HG03095 (cell line): ENCODE data around the gene TMEM63C.
"Not testable (repeated sequence)": the region's sequence is repeated elsewhere in the genome, so short reads cannot be mapped to it uniquely, and the experiment has no call there.

ENCODE experiments used
- ATAC-seq: cut with Tn5 transposase; IDR thresholded peaks from one replicate; pipeline ENCODE4 v1.9.1; 2021; ENCODE audit warnings: moderate library complexity; ENCODE audit not compliant: unreplicated experiment

Gene TMEM63C

DNA sequence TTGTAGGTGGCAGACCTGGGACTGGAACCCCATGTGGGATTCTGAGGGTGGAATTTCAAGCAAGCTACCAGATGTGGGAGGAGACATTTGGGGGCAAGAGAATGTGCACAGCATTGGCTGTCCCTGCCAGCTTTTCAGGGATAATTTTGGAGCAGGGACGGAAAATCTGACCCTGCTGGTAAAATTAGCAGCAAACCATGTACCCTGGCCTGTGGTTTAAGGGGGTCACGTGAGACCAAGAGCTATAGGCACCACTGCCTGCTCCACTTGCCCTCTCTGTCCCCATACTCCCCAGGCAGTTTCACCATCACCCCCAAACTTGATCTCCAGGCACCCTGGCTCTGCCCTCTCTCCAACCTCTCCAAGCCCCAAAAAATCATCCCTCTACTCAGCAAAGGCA is 26.5 kb upstream of the TMEM63C start:
- no peak for ATAC-seq

DNA sequence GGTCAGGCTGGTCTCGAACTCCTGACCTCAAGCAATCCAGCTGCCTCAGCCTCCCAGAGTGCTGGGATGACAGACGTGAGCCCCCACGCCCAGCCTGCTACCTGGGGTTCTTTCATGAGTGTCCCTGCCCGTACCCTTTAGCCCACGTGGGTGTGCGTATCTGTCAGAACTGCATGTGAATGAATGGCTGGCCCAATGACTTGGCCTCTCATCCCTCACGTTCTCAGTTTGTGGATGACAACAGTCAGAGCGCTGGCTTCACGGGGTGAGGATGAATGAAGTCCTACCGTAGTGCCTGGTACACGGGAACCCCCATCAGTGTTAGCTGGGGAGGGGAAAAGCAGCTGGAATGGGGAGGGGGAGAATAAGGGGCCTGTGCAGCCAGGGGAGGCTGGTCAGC is 23.9 kb upstream of the TMEM63C start:
- no peak for ATAC-seq

DNA sequence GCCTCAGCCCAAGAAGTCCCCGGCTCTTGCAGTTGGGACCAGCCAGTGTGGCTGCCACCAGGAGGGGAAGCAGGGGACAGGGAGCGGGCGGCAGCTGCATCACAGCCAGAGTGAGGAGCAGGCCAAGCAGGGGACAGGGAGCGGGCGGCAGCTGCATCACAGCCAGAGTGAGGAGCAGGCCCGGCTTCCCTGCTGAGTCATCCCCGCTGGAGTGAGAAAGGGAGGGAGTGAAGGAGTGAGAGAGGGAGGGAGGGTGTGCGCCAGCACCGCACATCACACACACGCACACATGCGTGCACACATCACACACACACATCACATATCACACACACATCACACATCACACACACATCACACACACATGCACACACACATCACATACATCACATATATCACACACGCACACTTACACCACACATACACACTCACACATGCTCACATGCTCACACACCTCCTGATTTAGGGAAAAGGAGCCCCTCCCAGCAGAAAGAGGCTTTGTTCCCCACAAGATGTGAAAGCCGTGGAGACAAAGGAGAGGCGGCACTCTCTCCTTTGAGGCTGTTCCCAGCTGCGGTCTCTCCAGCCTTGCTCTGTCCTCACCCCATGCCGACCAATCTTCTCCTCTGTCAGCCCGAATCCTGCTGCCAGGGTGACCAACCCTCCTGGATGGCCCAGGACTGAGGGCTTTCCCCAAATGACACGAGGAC is 23.3 kb upstream of the TMEM63C start:
- no peak for ATAC-seq

DNA sequence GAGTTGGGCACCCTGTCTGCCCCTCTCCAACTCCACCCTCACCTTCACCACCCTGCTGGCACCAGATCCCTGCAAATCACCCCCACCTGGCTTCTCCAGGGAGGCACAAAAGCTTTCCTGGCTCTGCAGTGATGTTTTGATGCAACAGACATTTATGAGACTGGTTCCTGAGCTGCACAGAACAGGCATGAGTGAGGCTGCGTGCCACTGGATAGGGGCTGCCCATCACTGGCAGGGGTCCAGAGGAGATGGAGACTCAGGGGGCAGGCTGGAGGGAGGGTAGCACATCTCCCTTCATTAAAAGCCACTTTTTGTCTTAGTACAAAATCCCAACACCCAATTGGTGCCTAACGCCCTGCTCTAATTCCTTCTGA is 22.7 kb upstream of the TMEM63C start:
- no peak for ATAC-seq

DNA sequence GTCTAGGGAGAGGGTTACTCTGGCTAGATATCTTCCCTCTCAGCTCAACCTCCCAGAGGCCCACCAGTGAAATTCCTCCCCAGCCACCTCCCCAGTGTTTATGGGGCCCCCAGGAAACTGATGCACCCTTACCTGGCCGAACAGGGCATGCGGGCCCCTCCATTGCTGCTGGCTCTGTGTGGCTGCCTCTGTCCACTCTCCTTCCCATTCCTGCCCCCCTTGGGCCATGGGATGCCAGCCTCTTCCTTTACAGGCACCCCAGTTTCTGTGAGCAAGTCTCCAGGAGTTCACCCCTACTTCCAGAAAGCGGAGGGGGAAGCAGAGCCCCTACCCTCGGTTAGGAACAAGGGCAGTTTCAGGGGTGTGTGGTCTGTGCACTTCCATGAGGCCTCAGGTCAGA is 20.6 kb upstream of the TMEM63C start:
- no peak for ATAC-seq

DNA sequence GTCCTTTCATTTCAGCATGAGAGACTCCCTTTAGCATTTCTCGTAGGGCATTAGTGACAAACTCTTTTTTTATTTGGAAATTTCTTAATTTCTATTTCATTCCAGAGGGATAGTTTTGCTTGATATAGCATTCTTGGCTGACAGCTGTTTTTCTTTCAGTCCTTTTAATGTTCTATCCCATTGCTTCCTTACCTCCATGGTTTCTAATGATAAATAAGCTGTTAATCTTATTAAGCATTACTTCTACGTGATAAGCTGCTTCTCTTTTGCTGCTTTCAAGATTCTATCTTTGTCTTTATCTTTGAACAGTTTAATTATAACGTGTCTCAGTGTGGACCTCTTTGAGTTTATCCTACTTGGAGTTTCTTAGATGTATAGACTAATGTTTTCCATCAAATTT is 11.6 kb upstream of the TMEM63C start:
- no peak for ATAC-seq

DNA sequence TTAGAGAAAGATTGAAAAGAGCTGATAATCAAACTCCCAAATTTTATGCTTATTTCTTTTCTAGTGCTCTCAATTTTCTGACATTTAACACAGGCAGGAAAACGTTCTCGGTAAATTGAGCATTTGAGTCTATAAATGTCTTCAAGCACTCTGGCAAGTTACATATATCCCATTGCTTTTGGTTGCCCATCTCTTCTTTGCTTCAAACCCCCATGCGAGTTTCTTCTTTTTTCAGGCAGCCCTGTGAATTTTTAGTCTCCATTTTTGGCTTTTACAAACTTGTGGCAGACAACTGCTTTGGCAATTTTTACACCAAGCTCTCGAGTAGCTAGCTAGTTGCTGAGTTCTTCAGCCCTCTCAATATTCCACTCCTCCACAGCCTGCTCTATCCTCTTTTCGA is 8.7 kb upstream of the TMEM63C start:
- no peak for ATAC-seq

DNA sequence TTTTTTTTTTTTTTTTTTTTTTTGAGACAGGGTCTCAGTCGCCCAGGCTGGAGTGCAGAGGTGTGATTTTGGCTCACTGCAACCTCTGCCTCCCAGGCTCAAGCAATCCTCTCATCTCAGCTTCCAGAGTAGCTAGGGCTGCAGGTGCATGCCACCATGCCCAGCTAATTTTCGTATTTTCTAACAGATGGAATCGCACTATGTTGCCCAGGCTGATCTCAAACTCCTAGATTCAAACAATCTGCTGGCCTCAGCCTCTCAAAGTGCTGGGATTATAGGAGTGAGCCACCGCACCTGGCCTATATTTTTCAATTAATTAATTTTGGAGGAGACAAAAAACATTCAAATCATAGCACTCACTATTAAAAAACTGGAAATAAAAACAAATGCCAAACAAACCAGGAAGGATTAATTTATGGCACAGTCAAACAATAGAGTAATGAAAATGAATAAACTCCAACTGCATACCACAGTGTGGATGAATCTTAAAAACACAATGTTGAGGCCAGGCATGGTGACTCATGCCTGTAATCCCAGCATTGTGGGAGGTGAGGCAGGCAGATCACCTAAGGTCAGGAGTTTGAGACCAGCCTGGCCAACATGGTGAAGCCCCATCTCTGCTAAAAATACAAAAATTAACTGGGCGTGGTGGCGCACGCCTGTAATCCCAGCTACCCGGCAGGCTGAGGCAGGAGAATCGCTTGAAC is 7.5 kb upstream of the TMEM63C start:
- not testable (repeated sequence) for ATAC-seq

DNA sequence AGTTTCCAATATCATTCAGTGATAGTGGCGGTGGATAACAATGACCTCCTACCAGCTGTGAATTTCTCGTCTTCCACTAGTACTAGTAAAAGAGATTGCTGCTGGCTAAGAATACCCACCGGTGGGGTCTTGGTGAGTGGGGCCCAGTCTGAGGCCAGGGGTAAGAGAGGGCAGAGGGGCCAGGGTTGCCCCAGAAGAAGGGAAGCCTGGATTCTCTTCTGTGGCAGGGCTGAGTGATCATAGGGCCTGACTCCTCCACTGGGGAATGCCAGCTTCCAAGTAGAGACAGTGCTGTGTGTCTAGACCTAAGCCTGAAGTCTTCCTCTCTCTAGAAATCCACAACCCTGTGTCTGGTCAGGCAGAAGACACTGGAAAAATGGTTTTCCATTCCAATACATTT is 5.8 kb upstream of the TMEM63C start:
- no peak for ATAC-seq

DNA sequence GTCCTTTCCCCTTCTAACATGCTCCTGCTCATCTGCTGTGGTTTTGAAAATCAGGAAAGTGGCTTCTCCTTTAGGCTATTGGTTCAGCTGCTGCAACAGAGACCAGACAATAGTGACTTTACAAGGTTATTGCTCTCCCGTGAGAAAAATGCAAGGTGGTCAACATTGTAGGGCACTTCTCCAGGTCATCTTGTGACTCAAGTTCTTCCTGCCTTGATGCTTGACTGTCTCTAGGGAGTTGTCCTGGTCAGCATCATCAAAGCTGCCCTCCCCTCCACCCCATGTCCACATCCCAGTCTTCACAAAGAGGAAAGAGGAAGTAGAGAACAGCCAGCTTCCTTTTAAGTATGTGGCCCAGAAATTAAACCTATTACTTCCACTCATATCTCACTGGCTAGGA is 3.9 kb upstream of the TMEM63C start:
- ATAC-seq = no peak

DNA sequence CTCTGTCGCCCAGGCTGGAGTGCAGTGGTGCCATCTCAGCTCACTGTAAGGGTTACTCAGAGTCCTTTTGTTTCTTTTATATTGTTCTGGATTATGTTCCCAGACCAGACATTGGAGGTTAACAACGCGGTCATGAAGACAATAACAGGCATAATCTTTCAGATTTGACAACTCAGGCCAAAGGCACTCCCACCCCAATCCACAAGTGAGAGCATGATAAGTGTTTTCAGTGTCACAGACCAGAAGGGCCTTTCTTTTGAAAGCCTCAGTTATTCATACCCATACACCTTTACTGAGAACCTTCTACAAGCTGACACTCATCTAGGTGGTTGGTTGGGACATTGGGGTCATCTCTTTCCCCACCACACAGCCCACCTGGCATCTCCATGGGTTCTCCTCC is 2.9 kb upstream of the TMEM63C start:
- ATAC-seq = no peak

DNA sequence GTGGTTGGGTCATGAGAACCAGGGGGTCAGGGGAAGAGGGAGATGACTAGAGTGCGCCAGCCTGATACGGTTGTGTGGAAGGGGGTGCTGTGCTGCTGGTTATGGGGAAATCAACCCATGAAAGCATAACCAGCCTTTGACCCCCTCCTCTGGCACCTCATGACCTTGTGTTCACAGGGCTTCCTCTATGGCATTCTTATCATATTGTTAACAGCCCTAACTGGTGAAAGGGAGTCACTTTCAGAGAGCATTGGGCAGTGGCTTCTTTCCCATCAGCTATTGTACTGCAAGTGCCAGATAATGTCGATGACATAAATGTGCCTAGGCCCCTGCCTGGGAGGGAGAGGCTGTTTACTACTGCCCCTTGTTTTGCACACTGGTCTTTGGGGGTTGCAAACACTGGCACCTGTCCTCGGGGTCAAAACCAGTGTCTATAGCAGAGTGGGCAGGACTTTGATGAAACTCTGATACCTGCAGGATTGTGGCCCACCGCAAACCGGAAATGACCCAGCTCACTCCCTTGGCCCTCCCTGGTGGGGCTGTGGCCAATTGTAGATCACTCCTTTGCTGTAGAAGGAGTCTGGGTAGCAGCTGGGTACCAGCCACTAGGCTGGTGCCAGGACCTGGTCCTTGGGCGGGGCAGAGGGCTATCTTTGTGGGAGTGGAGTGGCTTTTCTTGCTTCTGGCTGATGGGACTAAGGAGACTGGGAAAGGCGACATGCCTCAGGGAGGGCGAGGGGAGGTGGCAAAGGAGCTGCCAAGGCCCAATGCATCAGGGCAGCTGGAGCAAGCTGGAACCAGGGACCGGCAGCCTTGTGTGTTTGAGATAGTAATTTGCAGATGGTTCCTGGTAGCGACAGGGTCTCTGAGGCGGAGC is 634 bp upstream of the TMEM63C start:
- ATAC-seq = no peak

DNA sequence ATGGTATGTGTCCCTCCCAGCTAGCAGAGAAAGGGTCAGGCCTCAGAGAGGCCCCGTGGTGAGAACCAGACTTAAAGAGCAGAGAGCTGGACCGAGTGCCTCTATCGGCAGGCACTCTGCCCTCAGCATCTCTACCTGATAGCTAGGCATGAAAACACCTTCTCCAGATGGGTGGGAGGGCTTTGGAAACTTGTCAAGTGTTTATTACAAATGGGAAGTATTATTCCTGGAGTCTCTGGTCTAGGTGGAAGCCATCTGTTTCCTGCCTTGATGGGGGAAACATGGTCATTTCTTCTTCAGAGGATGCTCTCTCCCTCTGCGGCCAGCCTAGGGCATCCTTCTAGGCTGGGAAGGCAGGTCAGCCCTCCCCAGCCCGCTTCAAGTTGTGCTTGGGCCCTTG is 2.3 kb downstream of the TMEM63C start:
- ATAC-seq = no peak

DNA sequence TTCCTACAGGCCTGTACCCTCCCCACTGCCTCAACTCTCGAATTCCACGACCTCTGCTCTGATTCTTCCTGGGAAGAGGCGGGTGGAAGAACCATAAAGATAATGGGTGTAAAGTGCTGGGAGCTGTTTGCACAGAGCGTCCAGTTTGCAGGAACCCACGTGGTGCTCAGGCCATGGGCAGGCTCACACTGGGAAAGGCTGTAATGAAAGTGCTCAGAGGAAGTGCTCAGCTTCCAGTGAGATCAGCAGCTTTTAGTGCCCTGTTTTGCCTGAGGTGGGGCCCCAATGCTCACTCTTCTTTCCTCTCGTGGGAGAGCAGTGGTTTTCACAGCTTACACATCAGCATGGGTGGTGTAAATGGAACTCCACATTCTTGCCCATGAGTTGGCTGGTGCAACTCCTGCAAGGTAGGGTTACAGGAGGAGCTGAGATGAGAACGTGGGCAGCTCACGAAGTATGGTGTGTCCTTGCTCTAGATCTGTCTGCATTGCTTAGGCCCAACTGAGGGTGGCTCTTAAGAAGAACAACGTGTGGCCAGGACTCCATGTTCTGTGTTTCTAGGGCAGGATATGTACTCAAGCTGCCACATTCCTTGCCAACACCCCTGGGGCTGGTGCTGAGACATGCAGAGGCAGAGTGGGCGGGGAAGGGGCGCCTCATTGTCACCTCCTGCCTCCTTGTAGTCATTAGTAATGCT is 2.9 kb downstream of the TMEM63C start:
- no peak for ATAC-seq

DNA sequence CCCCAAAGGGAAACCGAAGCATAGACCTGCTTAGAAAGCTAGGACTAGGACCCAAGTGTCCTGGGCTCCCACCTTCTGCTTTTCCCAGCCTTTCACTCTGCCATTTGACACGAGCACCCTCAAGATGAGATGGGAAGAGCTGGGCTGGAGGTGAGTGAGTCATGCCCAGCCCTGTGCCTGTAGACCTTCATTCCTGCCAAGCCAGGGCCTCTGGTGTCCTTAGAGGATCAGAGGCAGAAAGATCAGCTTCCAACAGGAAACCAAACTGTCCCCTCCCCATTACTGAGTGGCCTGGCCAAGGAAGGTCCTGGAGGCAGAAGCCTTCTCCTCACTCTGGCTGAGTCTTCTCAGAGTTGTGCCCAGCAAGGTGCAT is 3.5 kb downstream of the TMEM63C start:
- ATAC-seq = no peak

DNA sequence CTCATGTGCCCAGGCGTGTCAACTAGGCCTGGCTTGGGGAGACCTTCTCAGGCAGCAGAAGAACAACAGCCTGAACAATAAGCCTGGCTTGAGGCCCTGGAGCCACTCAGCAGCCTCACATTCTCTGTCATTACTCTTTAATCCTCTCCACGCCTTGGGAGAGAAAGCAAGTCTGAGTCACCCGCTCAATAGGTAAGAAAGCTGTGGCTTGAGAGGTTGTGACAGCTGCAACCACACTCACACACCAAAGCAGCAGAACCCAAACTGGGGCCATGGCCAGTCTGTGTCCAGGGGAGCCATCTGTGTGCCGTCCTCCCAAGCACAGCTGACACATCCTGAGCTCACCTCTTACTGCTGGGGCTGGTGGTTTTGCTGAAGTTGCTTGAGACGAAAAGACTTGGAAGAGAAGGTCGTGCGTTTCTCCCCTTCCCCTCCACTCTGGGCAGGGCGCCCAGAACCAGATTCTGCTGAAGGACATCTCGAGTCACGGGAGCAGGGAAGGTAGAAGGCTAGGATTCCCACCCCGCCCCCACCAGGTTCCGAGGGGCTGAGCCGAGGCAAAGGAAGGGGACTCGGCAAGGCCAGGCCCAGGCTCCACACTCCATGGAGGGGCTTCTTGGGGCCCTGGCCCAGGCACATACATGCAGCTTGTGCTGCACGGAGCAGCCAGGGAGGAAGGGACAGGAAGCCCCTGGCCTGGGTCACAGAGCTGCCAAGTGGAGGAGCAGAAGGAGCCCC is 5.5 kb downstream of the TMEM63C start:
- no peak for ATAC-seq

DNA sequence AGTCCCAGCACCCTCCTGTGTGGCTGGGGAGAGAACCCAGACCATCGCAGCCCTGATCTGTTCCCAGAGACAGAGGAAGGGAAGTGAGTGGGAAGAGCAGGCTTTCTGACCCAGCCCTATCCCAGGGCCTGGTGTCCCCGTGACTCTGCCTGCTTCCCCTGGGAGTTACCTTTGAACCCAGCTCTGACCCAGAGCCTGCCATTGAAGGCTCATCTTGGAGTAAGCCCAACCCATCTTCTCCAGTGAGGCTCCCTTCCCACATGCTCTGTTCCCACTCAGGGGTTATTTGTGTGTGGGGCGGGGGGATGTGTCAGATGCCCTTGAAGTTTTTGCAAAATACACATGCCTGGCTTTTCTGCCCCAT is 6.0 kb downstream of the TMEM63C start:
- ATAC-seq = no peak

DNA sequence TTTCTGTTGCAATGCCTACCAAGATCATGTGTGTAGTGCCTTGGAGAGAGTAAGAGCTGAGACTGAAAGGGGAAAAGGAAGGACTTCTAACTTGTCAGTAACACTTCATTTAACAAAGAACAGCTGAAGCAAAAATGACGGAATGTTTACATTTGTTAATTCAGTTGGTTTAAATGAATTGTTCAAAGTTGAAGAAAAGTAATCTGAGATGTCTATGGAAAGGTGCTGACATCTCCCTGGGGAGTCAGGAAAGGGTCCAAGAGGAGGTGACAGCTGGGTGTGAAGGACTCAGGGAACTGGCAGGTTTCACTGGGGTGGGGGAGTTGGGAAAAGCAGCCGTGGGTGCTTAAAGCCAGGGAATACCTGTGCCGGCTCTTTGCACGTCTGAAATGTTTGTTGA is 7.9 kb downstream of the TMEM63C start:
- no peak for ATAC-seq

DNA sequence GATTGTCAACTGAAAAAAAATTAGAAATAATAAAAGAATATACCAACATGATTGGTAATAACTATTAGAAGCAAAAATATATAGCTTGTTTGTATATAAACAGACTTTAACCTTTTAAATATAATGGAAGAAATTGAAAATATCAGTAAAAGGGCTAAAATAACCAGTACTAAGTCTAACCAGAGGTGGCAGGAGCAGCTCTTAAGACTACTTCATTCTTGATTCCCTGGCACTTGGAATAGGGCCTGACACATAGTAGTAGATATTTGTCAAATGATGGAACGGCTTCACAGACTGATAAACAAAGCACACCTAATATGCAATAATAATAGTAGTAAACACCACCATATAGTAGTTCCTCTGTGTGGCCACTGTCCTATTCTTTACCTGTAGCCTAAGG is 9.4 kb downstream of the TMEM63C start:
- ATAC-seq = no peak

DNA sequence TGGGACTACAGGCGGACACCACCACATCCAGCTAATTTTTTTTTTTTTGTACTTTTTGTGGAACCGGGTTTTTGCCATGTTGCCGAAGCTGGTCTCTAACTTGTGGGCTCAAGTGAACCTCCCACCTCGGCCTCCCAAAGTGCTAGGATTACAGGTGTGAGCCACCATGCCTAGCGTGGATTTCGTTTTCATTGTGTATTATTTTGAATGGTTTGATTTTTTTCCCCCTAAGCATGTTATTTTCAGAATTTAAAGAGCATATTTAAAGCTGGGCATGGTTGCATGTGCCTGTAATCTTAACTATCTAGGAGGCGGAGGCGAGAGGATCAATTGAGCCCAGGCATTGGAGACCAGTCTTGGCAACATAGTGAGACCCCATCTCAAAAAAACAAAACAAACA is 13.1 kb downstream of the TMEM63C start:
- no peak for ATAC-seq

DNA sequence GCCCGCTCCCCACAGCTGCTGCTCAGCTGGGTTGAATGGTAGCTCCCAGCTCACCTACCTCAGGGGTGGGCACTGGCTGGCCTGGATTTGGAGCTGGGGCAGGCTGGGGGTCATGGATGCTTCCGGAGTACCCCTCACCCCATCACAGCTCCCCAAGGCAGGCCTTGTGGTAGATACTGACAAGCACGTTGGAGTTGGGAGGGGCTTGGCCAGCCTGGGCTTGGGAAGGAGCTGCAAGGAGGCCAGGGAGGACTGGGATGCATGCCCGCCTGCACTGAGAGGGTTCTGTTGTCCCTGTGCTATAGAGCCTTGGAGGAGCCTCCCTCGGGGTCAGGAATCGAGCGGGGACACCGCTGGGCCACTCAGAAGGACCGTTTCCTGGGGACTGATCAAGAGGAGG is 14.2 kb downstream of the TMEM63C start:
- ATAC-seq = no peak
